Common myeloid progenitor, CD34-positive (primary cell): ENCODE results near the gene STH.

Source experiments
- CTCF ChIA-PET: fragments of 350-600 bp; sonication (Branson Sonifier 250); formaldehyde crosslinking; loops from one replicate; lab custom pipeline; 2021; ENCODE audit warnings: antibody characterized with exemption; lab: Charles Lee
- POLR2A ChIA-PET: fragments of 350-600 bp; sonication (Branson Sonifier 250); formaldehyde crosslinking; loops from one replicate; lab custom pipeline; 2021; ENCODE audit warnings: antibody characterized with exemption; lab: Charles Lee
- DNase-seq, 3 donors: peaks; one replicate each; pipeline versions ENCODE4 v3.0.0 to v3.0.0-alpha.2; 2013
- H3K27ac ChIP-seq, 2 experiments: 1 replicate in 1 of 2; 2 replicates in 1 of 2; pipeline ENCODE4 v1.7.0; 2013; ENCODE audit warnings: inconsistent platforms in 2 of 2, low read length in 2 of 2, mild to moderate bottlenecking in 2 of 2, low read depth in 1 of 2, moderate library complexity in 1 of 2; ENCODE audit not compliant: severe bottlenecking in 2 of 2, insufficient read depth in 1 of 2, poor library complexity in 1 of 2
- H3K27me3 ChIP-seq, 5 experiments: replicated peaks in 2 of 5; 1 replicate in 3 of 5; 2 replicates in 2 of 5; pipeline versions ENCODE4 v1.6.1 to v1.7.0; 2013; ENCODE audit warnings: low read length in 4 of 5, mild to moderate bottlenecking in 2 of 5, moderate library complexity in 2 of 5, inconsistent platforms in 1 of 5; ENCODE audit not compliant: insufficient read depth in 5 of 5, control insufficient read depth in 4 of 5
- H3K36me3 ChIP-seq, 4 experiments: 1 replicate in 2 of 4; 2 replicates in 2 of 4; pipeline versions ENCODE4 v1.6.1 to v1.7.0; 2013; ENCODE audit warnings: low read length in 3 of 4, control low read depth in 1 of 4, mild to moderate bottlenecking in 1 of 4; ENCODE audit not compliant: control insufficient read depth in 4 of 4, insufficient read depth in 4 of 4
- H3K4me1 ChIP-seq, 4 experiments: 1 replicate in 3 of 4; 2 replicates in 1 of 4; pipeline versions ENCODE4 v1.6.1 to v1.7.1; 2013; ENCODE audit warnings: low read length in 3 of 4, mild to moderate bottlenecking in 3 of 4, control low read depth in 1 of 4, inconsistent platforms in 1 of 4, moderate library complexity in 1 of 4; ENCODE audit not compliant: control insufficient read depth in 4 of 4, insufficient read depth in 4 of 4; ENCODE audit errors: control extremely low read depth in 1 of 4
- H3K4me3 ChIP-seq, 7 experiments: 1 replicate in 4 of 7; 2 replicates in 3 of 7; pipeline versions ENCODE4 v1.5.1 to v1.7.0; 2013; ENCODE audit warnings: mild to moderate bottlenecking in 7 of 7, low read length in 6 of 7, moderate library complexity in 6 of 7, inconsistent platforms in 2 of 7, low read depth in 2 of 7, control low read depth in 1 of 7; ENCODE audit not compliant: insufficient read depth in 4 of 7, control insufficient read depth in 1 of 7; ENCODE audit errors: extremely low read depth in 1 of 7
- H3K9me3 ChIP-seq, 5 experiments: 1 replicate in 4 of 5; 2 replicates in 1 of 5; pipeline versions ENCODE4 v1.6.1 to v1.7.1; 2013; ENCODE audit warnings: low read length in 4 of 5, mild to moderate bottlenecking in 2 of 5, inconsistent platforms in 1 of 5, low read depth in 1 of 5, moderate library complexity in 1 of 5; ENCODE audit not compliant: control insufficient read depth in 4 of 5, insufficient read depth in 2 of 5; ENCODE audit errors: control extremely low read depth in 1 of 5
- WGBS: methylation state at CpG from one replicate; pipeline ENCODE4 v1.1.5; 2013; ENCODE audit not compliant: insufficient coverage; 5-methylcytosine and 5-hydroxymethylcytosine counted together

STH gene

GRCh38 chr17:46028981-46029565 lies 30.0 kb downstream of the STH start:
- Histone ChIP-seq H3K4me1 (peaks cover 0 to 16% (median 5%) of the 10 kb centered on the region in 4 experiments), H3K9me3 (no peaks in the 10 kb centered on the region), H3K36me3 (peaks cover 7 to 84% (median 54%) of the 10 kb centered on the region in 4 experiments), H3K27ac (no peak overlapping the region), H3K27me3 (no peaks in the 10 kb centered on the region), H3K4me3 (no peak overlapping the region)
- ChIA-PET POLR2A (interaction anchor here (0.6 kb wide), 1 partner anchor 13 kb away, joined by 3 read pairs; no protein-coding TSS in a partner anchor), CTCF (interaction anchor here (0.6 to 1.9 kb wide), 3 partner anchors 14 to 30 kb away, joined by 3 to 8 read pairs (median 3); no protein-coding TSS in a partner anchor)
- WGBS, result 83% methylated on average over 3 of the region's 4 CpGs
- peak in 1 of 3 donors; percentile 22 for DNase-seq

- H3K27me3 ChIP-seq, result no peaks in the 10 kb centered on the region
- CTCF ChIA-PET, result interaction anchor here (0.6 to 1.1 kb wide), 2 partner anchors 15 to 29 kb away, joined by 3 read pairs; no protein-coding TSS in a partner anchor
- H3K9me3 ChIP-seq, result no peaks in the 10 kb centered on the region
- H3K4me3 ChIP-seq, result no peak overlapping the region
- no peak for DNase-seq
- peaks cover 0 to 16% (median 5%) of the 10 kb centered on the region in 4 experiments for H3K4me1 ChIP-seq
- POLR2A ChIA-PET, result interaction anchor here (0.6 kb wide), 1 partner anchor 13 kb away, joined by 3 read pairs; no protein-coding TSS in a partner anchor
- peaks cover 9 to 89% (median 60%) of the 10 kb centered on the region in 4 experiments for H3K36me3 ChIP-seq
- WGBS, result 100% methylated on average over 5 of the region's 6 CpGs
- no peak overlapping the region for H3K27ac ChIP-seq
These were observed 30.6 kb downstream of the STH start for GRCh38 chr17:46029627-46030026.

GRCh38 chr17:46030752-46031151 lies 31.7 kb downstream of the STH start:
- Histone ChIP-seq H3K4me3 (no peak overlapping the region), H3K27ac (no peak overlapping the region), H3K27me3 (no peaks in the 10 kb centered on the region), H3K9me3 (no peaks in the 10 kb centered on the region), H3K4me1 (peaks cover 0 to 19% (median 5%) of the 10 kb centered on the region in 4 experiments), H3K36me3 (peaks cover 17 to 92% (median 62%) of the 10 kb centered on the region in 4 experiments)
- CTCF ChIA-PET, result interaction anchor here (1.0 to 1.1 kb wide), 2 partner anchors 9 to 13 kb away, joined by 3 to 4 read pairs; no protein-coding TSS in a partner anchor
- POLR2A ChIA-PET, result no interaction called here
- DNase-seq, result no peak
- 100% methylated on average over 2 of the region's 3 CpGs for WGBS

GRCh38 chr17:46031440-46031839 lies 32.4 kb downstream of the STH start:
- ChIA-PET POLR2A (interaction anchor here (0.7 kb wide), 1 partner anchor 160 kb away, joined by 4 read pairs; no protein-coding TSS in a partner anchor), CTCF (interaction anchor here (1.0 to 1.1 kb wide), 2 partner anchors 9 to 12 kb away, joined by 3 to 4 read pairs; no protein-coding TSS in a partner anchor)
- Histone ChIP-seq H3K27ac (no peak overlapping the region), H3K4me1 (peaks cover 0 to 19% (median 5%) of the 10 kb centered on the region in 4 experiments), H3K36me3 (peaks cover 21 to 93% (median 67%) of the 10 kb centered on the region in 4 experiments), H3K27me3 (no peaks in the 10 kb centered on the region), H3K9me3 (no peaks in the 10 kb centered on the region), H3K4me3 (no peak overlapping the region)
- no peak for DNase-seq
- WGBS, result 97% methylated on average over 12 of the region's 16 CpGs

GRCh38 chr17:46031920-46032319 lies 32.9 kb downstream of the STH start:
- CTCF ChIA-PET, result interaction anchor here (0.8 to 1.0 kb wide), 2 partner anchors 12 kb away, joined by 3 read pairs; no protein-coding TSS in a partner anchor
- 96% methylated on average over 5 of the region's 8 CpGs for WGBS

GRCh38 chr17:46032909-46033308 lies 33.9 kb downstream of the STH start:
- WGBS, result 83% methylated on average over 7 of the region's 11 CpGs
- Histone ChIP-seq H3K9me3 (no peaks in the 10 kb centered on the region), H3K36me3 (peaks cover 27 to 92% (median 74%) of the 10 kb centered on the region in 4 experiments), H3K27me3 (no peaks in the 10 kb centered on the region), H3K4me3 (no peak overlapping the region), H3K27ac (no peak overlapping the region), H3K4me1 (peaks cover 0 to 5% (median under 1%) of the 10 kb centered on the region in 4 experiments)
- POLR2A ChIA-PET, result interaction anchor here (0.6 kb wide), 1 partner anchor 114 kb away, joined by 3 read pairs; no protein-coding TSS in a partner anchor
- CTCF ChIA-PET, result interaction anchor here (0.7 to 2.5 kb wide), 4 partner anchors 11 to 84 kb away, joined by 3 to 12 read pairs (median 4); no protein-coding TSS in a partner anchor
- no peak for DNase-seq

More at GRCh38 chr17:46031920-46032319, 32.9 kb downstream of the STH start:
- Histone ChIP-seq H3K9me3 (no peaks in the 10 kb centered on the region), H3K4me3 (no peak overlapping the region), H3K4me1 (peaks cover 0 to 14% (median 5%) of the 10 kb centered on the region in 4 experiments), H3K36me3 (peaks cover 22 to 89% (median 70%) of the 10 kb centered on the region in 4 experiments), H3K27ac (no peak overlapping the region), H3K27me3 (no peaks in the 10 kb centered on the region)
- POLR2A ChIA-PET, result interaction anchor here (0.5 to 0.7 kb wide), 3 partner anchors 31 to 253 kb away, joined by 3 to 5 read pairs (median 4); no protein-coding TSS in a partner anchor
- DNase-seq, result no peak
